Brain microvascular endothelial cell (primary cell): ENCODE results near the gene INTS13.

Experiments used
- DNase-seq: peaks from one replicate; pipeline ENCODE4 v3.0.0-alpha.2; 2020
- H3K27ac ChIP-seq: fragments of 250-450 bp; sonication (Bioruptor Pico); 2 replicates; pipeline ENCODE4 v1.5.1; 2020; ENCODE audit warnings: mild to moderate bottlenecking, moderate library complexity
- H3K27me3 ChIP-seq: fragments of 250-450 bp; sonication (Bioruptor Pico); replicated peaks from 2 replicates; pipeline ENCODE4 v1.5.1; 2020; ENCODE audit warnings: mild to moderate bottlenecking
- H3K36me3 ChIP-seq: fragments of 250-450 bp; sonication (Bioruptor Pico); replicated peaks from 2 replicates; pipeline ENCODE4 v1.5.1; 2020; ENCODE audit warnings: mild to moderate bottlenecking
- H3K4me3 ChIP-seq: 2 replicates; pipeline ENCODE4 v1.5.1; 2011; ENCODE audit warnings: low read depth, mild to moderate bottlenecking, control low read depth, low read length, moderate library complexity
- CTCF ChIP-seq: IDR thresholded peaks from 2 replicates; pipeline ENCODE4 v1.5.1; 2011; ENCODE audit warnings: low read depth, mild to moderate bottlenecking, moderate library complexity, low read length, control low read depth, inconsistent platforms; ENCODE audit errors: missing control alignments
- in situ Hi-C: cut with HindIII; loops from 2 replicates; pipeline ENCODE4 v1.10.0; 2017; ENCODE audit warnings: low sequenced_read_pairs, low pct_ligation_motif_present

The INTS13 gene

DNA sequence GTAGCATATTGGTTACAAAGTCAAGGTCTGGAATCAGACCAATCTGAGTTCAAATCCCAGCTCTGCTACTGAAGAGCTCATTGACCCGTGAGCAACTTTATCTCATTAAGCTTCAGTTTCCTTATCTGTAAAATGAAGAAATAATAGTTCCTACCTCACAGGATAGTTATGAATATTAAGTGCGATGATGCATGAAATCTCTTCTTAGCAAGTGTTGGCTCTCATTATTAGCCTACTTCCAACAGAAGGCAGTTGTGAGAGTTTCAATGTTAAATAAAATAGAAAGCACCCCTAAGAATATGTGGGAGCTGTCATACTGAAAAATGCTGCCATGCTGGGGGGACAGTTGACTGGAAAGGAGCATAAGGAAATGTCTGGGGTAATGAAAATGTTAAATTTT lies 65.8 kb downstream of the INTS13 start:
- DNase-seq: no peak
- H3K36me3 ChIP-seq: no peaks in the 10 kb centered on the region
- no peak for TF ChIP-seq CTCF
- no peak overlapping the region for H3K27ac ChIP-seq
- in situ Hi-C loops: no loop called here
- H3K27me3 ChIP-seq: no peaks in the 10 kb centered on the region
- H3K4me3 ChIP-seq: no peak overlapping the region

DNA sequence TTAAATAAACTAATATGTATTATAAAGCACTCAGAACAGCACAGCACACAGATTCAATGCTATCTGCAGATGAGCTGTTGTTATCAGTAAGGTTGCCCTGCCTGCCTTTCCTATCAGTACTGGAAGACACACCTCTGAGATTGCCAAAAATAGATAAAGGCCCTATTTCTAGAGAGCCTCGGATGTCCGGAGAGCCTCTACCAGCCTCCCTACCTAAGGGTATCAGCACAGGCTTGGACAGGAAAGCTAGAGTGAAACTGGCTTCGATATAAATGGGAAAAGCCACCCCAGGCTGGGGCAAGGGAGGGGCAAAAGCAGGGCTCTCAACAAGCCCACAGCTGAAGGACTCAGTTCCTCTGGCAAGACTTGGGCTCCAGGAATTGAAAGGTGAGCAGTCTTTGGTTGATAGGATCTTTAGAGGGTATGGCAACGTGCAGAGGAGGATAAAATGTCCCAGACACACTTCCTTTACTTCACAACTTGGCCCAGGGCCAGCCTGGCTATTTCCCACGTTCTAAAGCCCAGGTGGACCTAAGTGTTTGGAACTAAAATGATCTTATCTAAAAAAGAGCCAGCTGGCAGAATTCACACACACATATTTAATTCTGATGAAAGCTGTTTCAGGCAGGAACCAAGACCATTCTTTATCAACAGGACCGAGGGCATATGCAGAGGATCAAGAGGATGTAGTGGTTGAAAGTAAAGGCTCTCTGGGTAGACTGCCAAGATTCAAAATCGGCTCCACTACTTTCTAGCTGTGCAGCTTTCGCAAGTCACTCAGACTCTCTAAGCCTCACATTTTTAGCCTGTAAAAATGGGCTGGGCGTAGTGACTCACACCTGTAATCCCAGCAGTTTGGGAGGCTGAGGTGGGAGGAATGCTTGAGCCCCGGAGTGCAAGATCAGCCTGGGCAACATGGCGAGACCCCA lies 67.0 kb downstream of the INTS13 start:
- in situ Hi-C loops: no loop called here
- H3K4me3 ChIP-seq: no peak overlapping the region
- no peaks in the 10 kb centered on the region for H3K27me3 ChIP-seq
- H3K36me3 ChIP-seq: no peaks in the 10 kb centered on the region
- TF ChIP-seq CTCF: no peak
- no peak for DNase-seq
- no peak overlapping the region for H3K27ac ChIP-seq

GRCh38 chr12:26869908-26870459 lies 67.8 kb downstream of the INTS13 start:
- Histone ChIP-seq H3K27ac (no peak overlapping the region), H3K4me3 (no peak overlapping the region), H3K36me3 (no peaks in the 10 kb centered on the region), H3K27me3 (no peaks in the 10 kb centered on the region)
- in situ Hi-C loops: no loop called here
- no peak for DNase-seq
- no peak for TF ChIP-seq CTCF

DNA sequence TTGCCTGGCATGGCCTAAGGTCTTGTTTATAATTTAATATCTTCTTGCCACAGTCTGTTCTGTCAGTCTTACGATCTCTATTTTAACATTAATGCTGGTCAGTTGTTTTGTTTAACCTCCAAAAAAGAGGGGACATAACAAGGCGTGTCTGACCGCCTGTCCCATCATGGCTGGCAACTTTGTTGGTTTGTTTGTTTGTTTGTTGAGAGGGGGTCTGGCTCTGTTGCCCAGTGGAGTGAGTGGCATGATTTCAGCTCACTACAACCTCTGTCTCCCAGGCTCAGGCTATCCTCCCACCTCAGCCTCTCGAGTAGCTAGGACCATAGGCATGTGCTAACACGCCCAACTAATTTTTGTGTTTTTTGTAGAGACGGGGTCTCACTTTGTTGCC lies 68.7 kb downstream of the INTS13 start:
- Histone ChIP-seq H3K4me3 (no peak overlapping the region), H3K27ac (no peak overlapping the region), H3K27me3 (no peaks in the 10 kb centered on the region), H3K36me3 (no peaks in the 10 kb centered on the region)
- no peak for TF ChIP-seq CTCF
- in situ Hi-C loops: no loop called here
- no peak for DNase-seq

- DNase-seq: no peak
- in situ Hi-C loops: no loop called here
- Histone ChIP-seq H3K4me3 (no peak overlapping the region), H3K27ac (no peak overlapping the region), H3K36me3 (no peaks in the 10 kb centered on the region), H3K27me3 (no peaks in the 10 kb centered on the region)
- no peak for TF ChIP-seq CTCF
These were observed 69.2 kb downstream of the INTS13 start for GRCh38 chr12:26868447-26869103.
